WTC11 (cell line): ENCODE results near the gene TTC28.

Experiments used
- JUN ChIP-seq: sonication (generic); formaldehyde crosslinking; IDR thresholded peaks from 2 replicates; pipeline ENCODE4 v1.8.0; 2023; ENCODE audit warnings: mild to moderate bottlenecking, missing genetic modification reagents
- MLX ChIP-seq: sonication (generic); formaldehyde crosslinking; IDR thresholded peaks from 2 replicates; pipeline ENCODE4 v1.8.1; 2023; ENCODE audit warnings: mild to moderate bottlenecking, missing genetic modification reagents, moderate library complexity
- NFYB ChIP-seq: sonication (generic); formaldehyde crosslinking; conservative IDR thresholded peaks from 2 replicates; pipeline ENCODE4 v1.8.0; 2022; ENCODE audit warnings: low read depth, missing genetic modification reagents
- SP1 ChIP-seq: sonication (generic); formaldehyde crosslinking; conservative IDR thresholded peaks from 2 replicates; pipeline ENCODE4 v1.8.1; 2022; ENCODE audit warnings: missing genetic modification reagents
- USF2 ChIP-seq: sonication (generic); formaldehyde crosslinking; IDR thresholded peaks from 2 replicates; pipeline ENCODE4 v1.8.1; 2023; ENCODE audit warnings: mild to moderate bottlenecking, missing genetic modification reagents, moderate library complexity
- ZMAT4 ChIP-seq: fragments of 250-450 bp; sonication (Bioruptor Pico); IDR thresholded peaks from 2 replicates; pipeline ENCODE4 v1.9.0; 2021; ENCODE audit warnings: mild to moderate bottlenecking
- TF ChIP-seq, protein P1 (sequence below): sonication (generic); formaldehyde crosslinking; conservative IDR thresholded peaks from 2 replicates; pipeline ENCODE4 v1.8.1; 2022; ENCODE audit warnings: mild to moderate bottlenecking, missing genetic modification reagents
- TF ChIP-seq, protein P2 (sequence below): fragments of 200-600 bp; IDR thresholded peaks from 2 replicates; pipeline ENCODE4 v1.8.0; 2022; ENCODE audit warnings: antibody characterized with exemption
- TF ChIP-seq, protein P3 (sequence below): sonication (generic); formaldehyde crosslinking; IDR thresholded peaks from 2 replicates; pipeline ENCODE4 v1.8.0; 2022; ENCODE audit warnings: mild to moderate bottlenecking, missing genetic modification reagents
- TF ChIP-seq, protein P4 (sequence below): sonication (generic); formaldehyde crosslinking; IDR thresholded peaks from 2 replicates; pipeline ENCODE4 v1.8.1; 2022; ENCODE audit warnings: low read depth, missing genetic modification reagents, borderline replicate concordance

- TF ChIP-seq, protein P1, sequence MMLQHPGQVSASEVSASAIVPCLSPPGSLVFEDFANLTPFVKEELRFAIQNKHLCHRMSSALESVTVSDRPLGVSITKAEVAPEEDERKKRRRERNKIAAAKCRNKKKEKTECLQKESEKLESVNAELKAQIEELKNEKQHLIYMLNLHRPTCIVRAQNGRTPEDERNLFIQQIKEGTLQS (CRISPR knock-in tag): no peak
- TF ChIP-seq, protein P2, sequence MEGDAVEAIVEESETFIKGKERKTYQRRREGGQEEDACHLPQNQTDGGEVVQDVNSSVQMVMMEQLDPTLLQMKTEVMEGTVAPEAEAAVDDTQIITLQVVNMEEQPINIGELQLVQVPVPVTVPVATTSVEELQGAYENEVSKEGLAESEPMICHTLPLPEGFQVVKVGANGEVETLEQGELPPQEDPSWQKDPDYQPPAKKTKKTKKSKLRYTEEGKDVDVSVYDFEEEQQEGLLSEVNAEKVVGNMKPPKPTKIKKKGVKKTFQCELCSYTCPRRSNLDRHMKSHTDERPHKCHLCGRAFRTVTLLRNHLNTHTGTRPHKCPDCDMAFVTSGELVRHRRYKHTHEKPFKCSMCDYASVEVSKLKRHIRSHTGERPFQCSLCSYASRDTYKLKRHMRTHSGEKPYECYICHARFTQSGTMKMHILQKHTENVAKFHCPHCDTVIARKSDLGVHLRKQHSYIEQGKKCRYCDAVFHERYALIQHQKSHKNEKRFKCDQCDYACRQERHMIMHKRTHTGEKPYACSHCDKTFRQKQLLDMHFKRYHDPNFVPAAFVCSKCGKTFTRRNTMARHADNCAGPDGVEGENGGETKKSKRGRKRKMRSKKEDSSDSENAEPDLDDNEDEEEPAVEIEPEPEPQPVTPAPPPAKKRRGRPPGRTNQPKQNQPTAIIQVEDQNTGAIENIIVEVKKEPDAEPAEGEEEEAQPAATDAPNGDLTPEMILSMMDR: no peak
- TF ChIP-seq MLX (CRISPR knock-in tag) (no peak), JUN (CRISPR knock-in tag) (no peak), USF2 (CRISPR knock-in tag) (no peak), ZMAT4 (no peak), NFYB (CRISPR knock-in tag) (no peak), SP1 (CRISPR knock-in tag) (no peak)
- TF ChIP-seq, protein P3, sequence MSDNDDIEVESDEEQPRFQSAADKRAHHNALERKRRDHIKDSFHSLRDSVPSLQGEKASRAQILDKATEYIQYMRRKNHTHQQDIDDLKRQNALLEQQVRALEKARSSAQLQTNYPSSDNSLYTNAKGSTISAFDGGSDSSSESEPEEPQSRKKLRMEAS (CRISPR knock-in tag): no peak
- TF ChIP-seq, protein P4, sequence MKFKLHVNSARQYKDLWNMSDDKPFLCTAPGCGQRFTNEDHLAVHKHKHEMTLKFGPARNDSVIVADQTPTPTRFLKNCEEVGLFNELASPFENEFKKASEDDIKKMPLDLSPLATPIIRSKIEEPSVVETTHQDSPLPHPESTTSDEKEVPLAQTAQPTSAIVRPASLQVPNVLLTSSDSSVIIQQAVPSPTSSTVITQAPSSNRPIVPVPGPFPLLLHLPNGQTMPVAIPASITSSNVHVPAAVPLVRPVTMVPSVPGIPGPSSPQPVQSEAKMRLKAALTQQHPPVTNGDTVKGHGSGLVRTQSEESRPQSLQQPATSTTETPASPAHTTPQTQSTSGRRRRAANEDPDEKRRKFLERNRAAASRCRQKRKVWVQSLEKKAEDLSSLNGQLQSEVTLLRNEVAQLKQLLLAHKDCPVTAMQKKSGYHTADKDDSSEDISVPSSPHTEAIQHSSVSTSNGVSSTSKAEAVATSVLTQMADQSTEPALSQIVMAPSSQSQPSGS (CRISPR knock-in tag): no peak
Measured at GRCh38 chr22:28507896-28508295, 171.7 kb downstream of the TTC28 start.
